Transverse colon (tissue), 3 donors: ENCODE measurements around the gene GOLGA6A.

Experiments used
- POLR2A ChIP-seq: fragments of 450-650 bp; IDR thresholded peaks from one replicate; pipeline ENCODE4 v1.6.1; 2016; ENCODE audit warnings: antibody characterized with exemption, mild to moderate bottlenecking, moderate library complexity
- POLR2AphosphoS5 ChIP-seq, 3 donors: sonication (generic); formaldehyde crosslinking; IDR thresholded peaks; one replicate each; pipeline ENCODE4 v1.6.1; 2016; ENCODE audit warnings: antibody characterized with exemption in 3 of 3

DNA sequence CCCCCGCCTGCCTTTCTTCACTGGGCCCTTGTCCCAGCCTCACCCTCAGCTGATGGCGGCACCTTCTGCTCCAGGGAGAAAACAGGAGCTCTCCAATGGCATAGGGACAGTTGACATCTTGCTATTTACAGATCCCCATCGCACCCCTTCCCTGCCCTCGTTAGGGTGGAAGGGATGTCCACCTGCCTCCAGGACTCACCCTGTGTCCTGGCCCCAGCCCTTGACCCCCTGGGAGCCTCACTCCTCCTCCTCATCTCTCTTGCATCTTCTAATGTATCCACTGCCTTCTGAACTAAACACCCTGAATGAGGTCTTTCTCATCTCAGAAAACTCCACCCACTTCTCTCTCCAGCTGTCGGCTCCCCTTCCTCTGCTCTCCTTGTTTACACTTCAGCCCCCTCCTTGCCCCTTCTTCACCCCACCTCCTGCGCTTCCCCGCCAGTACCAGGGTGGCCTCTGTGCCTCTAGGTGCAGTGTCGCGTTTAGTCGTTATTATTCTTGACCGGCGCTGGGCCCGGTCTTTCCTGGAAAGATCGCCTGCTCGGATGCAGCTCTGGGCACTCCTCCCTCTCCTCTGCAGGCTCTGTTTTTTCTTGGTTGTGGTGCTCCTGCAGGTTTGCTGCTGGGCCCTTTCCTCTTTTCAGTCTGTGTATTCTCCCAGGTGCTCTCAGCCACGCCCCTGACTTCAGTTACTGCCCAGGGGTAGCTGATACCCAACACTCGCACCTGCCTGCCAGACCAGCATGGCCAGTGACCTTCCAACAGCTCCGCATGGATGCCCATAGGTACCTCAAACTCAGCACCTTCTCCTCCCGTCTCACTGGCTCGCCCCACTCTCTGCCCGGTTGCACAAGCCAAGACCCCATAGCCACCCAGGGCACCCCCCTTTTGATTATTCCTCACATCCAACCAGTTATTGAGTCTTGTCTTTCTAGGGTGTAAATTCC, 44.9 kb downstream of the GOLGA6A start:
- TF ChIP-seq POLR2AphosphoS5 (IDR thresholded peaks at IDR 0.05) (no peak), POLR2A (no peak)
